Calu3 (cell line): ENCODE measurements around the gene FOXP4. TPM values are rescaled to one million over a fixed set of nuclear protein-coding genes. Genes with fewer than 3 reads are reported as not detected.

ENCODE experiments used
- BruUV-seq: library from RNA; stranded (reverse); fragments of 400-500 nt; replicated peaks from 2 replicates; lab custom pipeline; 2021; lab: Mats Ljungman, UMichigan
- CTCF ChIA-PET: fragments of 300-600 bp; sonication (Branson Sonifier 250); formaldehyde crosslinking; loops from one replicate; lab custom pipeline; 2022; ENCODE audit warnings: antibody characterized with exemption; lab: Charles Lee
- DNase-seq: peaks from one replicate; pipeline ENCODE4 v3.0.0; 2022
- H3K27ac Mint-ChIP-seq: one replicate; pipeline ENCODE4 v1.8.0; 2022; ENCODE audit warnings: mixed read lengths; ENCODE audit not compliant: unreplicated experiment
- H3K27me3 Mint-ChIP-seq: one replicate; pipeline ENCODE4 v1.8.0; 2022; ENCODE audit warnings: mixed read lengths; ENCODE audit not compliant: unreplicated experiment
- H3K36me3 Mint-ChIP-seq: one replicate; pipeline ENCODE4 v1.8.0; 2022; ENCODE audit warnings: mild to moderate bottlenecking, moderate library complexity, mixed read lengths; ENCODE audit not compliant: insufficient read depth, unreplicated experiment
- H3K4me1 Mint-ChIP-seq: one replicate; pipeline ENCODE4 v1.8.0; 2022; ENCODE audit warnings: mild to moderate bottlenecking, low read depth, mixed read lengths; ENCODE audit not compliant: unreplicated experiment
- H3K4me3 Mint-ChIP-seq: one replicate; pipeline ENCODE4 v1.8.0; 2022; ENCODE audit warnings: mild to moderate bottlenecking, low read depth, moderate library complexity, mixed read lengths; ENCODE audit not compliant: unreplicated experiment
- H3K9me3 Mint-ChIP-seq: one replicate; pipeline ENCODE4 v1.8.0; 2022; ENCODE audit warnings: low read depth, mixed read lengths; ENCODE audit not compliant: unreplicated experiment
- CTCF ChIP-seq: fragments of 200-600 bp; IDR thresholded peaks from one replicate; pipeline ENCODE4 v1.8.0; 2022; ENCODE audit warnings: antibody characterized with exemption; ENCODE audit not compliant: unreplicated experiment
- intact Hi-C: fragments of 100-400 bp; cut with micrococcal nuclease; formaldehyde crosslinking; loops from one replicate; pipeline ENCODE4 v1.10.0; 2022; ENCODE audit not compliant: unreplicated experiment
- total RNA-seq: library from RNA; stranded (reverse); gene quantifications from 2 replicates; pipeline ENCODE4 v1.2.3, GENCODE V29; 2022

FOXP4 gene
- total RNA-seq, 1 experiment from 2014 or later, result 47.8 TPM

DNA sequence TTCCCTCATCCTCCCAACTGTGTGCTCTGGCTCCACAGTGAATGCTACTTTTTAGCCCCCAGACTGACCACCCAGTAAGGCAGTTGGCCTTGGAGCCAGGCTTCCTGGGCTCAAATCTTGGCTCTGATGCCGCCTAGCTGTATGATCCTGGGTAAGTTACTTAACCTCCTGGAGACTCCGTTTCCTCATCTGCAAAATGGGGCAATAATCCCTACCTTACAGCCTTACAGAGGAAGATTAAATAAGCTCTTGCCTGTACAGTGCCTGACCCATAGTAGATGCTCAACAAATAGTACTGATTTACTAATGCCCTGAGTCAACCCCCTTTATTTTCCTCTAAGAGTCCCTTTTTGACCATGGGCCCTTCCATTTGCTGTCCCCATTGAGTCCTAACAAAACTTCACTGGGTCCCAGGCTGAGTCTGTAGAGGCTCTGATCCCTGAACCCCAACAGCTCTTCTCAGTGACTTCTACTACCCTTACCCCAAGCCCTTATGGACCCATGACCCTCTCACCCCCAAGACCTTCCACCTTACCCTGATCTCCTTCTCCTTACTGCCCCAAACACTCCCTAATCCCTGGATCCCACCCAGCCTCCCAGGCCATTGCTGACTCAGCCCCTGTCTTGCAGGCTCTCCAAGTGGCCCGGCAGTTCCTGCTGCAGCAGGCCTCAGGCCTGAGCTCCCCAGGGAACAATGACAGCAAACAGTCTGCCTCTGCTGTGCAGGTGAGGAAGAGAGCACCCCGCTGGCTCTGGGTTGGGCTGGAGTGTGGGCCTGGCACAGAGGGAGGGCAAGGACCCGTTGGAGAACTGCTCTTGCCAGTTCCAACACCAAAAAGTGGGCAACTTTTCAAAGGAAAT, 31.4 kb downstream of the FOXP4 start:
- CTCF ChIA-PET, result interaction anchor here (0.8 kb wide), 1 partner anchor 206 kb away, joined by 3 read pairs; no protein-coding TSS in a partner anchor
- no peak overlapping the region for H3K4me3 Mint-ChIP-seq
- TF ChIP-seq CTCF, result no peak

DNA sequence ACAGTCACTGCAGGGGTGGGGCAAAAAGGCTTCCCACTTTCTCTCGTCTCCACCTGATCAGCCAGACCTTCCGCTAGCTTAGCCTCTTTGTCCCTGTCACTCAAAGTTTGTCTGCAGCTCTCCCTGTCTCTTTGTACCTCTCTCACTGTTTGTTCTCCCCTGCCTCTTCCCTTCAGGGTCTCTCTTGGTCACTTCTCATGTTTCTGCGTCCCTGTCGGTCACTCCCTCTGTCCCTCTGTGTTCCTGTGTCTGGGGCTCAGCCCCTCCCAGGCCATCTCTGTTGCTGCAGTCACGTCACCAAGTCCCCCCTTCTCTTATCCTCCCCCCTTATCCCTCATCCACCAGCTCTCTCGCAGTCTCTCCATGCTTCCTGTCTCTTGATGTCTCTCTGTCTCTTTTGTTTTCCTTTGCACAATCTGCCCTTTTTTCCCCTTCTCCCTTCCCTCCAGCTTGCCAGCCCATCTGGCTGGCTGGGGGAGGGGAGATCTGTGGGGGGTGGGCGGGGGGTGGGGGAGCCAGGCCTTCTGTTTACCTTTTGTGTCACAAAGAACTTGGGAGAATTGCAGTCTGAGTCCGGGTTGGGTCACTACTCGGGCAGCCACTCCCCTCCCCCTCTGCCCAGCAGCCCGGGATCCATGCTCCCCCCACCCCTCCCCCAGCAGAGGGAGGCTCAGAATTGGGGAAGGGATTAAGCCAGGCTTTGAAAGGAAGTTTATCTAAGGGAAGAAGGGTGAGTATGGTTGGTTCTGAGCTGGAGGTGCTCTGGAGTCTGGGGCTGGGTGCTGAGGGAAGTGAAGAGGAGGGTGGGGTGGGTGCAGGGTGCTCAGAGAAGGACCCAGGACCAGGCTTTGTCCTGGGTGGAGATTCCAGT, 32.3 kb downstream of the FOXP4 start:
- intact Hi-C loops, result no loop called here
- BruUV-seq, result no TSS peak
- Mint-ChIP-seq H3K27me3 (no peaks in the 10 kb centered on the region), H3K36me3 (peaks cover 10% of the 10 kb centered on the region), H3K4me3 (no peak overlapping the region), H3K4me1 (peaks cover 24% of the 10 kb centered on the region), H3K27ac (no peak overlapping the region), H3K9me3 (no peaks in the 10 kb centered on the region)
- CTCF ChIA-PET, result interaction anchor here (0.6 to 1.1 kb wide), 2 partner anchors 17 to 110 kb away, joined by 3 to 4 read pairs; no protein-coding TSS in a partner anchor
- no peak for DNase-seq
- no peak for TF ChIP-seq CTCF

More for the DNA sequence above, 31.4 kb downstream of the FOXP4 start:
- H3K9me3 Mint-ChIP-seq, result no peaks in the 10 kb centered on the region
- intact Hi-C loops, result no loop called here
- no TSS peak for BruUV-seq
- no peaks in the 10 kb centered on the region for H3K27me3 Mint-ChIP-seq
- H3K27ac Mint-ChIP-seq, result no peak overlapping the region
- peaks cover 24% of the 10 kb centered on the region for H3K4me1 Mint-ChIP-seq
- peaks cover 10% of the 10 kb centered on the region for H3K36me3 Mint-ChIP-seq
- DNase-seq, result no peak

GRCh38 chr6:41579088-41579610, 33.0 kb downstream of the FOXP4 start:
- DNase-seq, result no peak
- intact Hi-C loops, result no loop called here
- no peaks in the 10 kb centered on the region for H3K27me3 Mint-ChIP-seq
- BruUV-seq, result no TSS peak
- peaks cover 10% of the 10 kb centered on the region for H3K36me3 Mint-ChIP-seq
- no peak overlapping the region for H3K27ac Mint-ChIP-seq
- H3K4me1 Mint-ChIP-seq, result peaks cover 24% of the 10 kb centered on the region
- TF ChIP-seq CTCF, result no peak
- H3K9me3 Mint-ChIP-seq, result no peaks in the 10 kb centered on the region
- no peak overlapping the region for H3K4me3 Mint-ChIP-seq
- CTCF ChIA-PET, result interaction anchor here (1.1 kb wide), 1 partner anchor 16 kb away, joined by 3 read pairs; no protein-coding TSS in a partner anchor

GRCh38 chr6:41580690-41581089, 34.5 kb downstream of the FOXP4 start:
- Mint-ChIP-seq H3K4me3 (no peak overlapping the region), H3K27ac (no peak overlapping the region), H3K9me3 (no peaks in the 10 kb centered on the region), H3K4me1 (peaks cover 24% of the 10 kb centered on the region), H3K27me3 (no peaks in the 10 kb centered on the region), H3K36me3 (peaks cover 10% of the 10 kb centered on the region)
- intact Hi-C loops, result no loop called here
- BruUV-seq, result no TSS peak
- TF ChIP-seq CTCF, result no peak
- no peak for DNase-seq
- CTCF ChIA-PET, result interaction anchor here (1.8 kb wide), 1 partner anchor 213 kb away, joined by 5 read pairs; no protein-coding TSS in a partner anchor
